Forelimb muscle (tissue), 1 donor: ENCODE data around the gene SMIM13. TPM values are rescaled to one million over a fixed set of nuclear protein-coding genes. Genes with fewer than 3 reads are reported as not detected.

ENCODE experiments used
- DNase-seq: peaks from one replicate; pipeline ENCODE4 v3.0.0-alpha.2; 2013; ENCODE audit warnings: low read depth
- polyA plus RNA-seq: library from polyadenylated mRNA; unstranded; fragments of 120-200 nt; gene quantifications from one replicate; pipeline ENCODE4 v1.2.1, GENCODE V29; 2013; ENCODE audit not compliant: insufficient read length

SMIM13 gene
- polyA plus RNA-seq, 1 donor, result 8.9 TPM

GRCh38 chr6:11153447-11153846 lies 59.8 kb downstream of the SMIM13 start:
- DNase-seq, result no peak

DNA sequence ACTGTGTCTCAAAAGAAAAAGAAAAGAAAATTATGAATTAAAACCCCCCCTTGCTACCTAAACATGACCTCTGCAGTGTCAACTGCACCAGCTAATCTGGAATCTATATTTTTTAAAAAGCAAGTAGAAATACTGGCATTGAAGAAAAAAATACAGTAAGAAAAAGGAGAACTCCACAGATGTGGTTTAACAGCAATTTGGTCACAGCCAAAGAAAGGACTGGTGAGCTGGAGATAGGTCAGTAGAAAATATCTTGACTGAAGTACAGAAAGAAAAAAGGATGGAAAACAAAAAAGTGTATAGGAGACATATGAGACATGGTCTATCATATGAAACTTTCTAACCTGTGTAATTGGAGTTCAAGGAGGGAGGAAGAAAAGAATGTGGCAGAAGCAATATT lies 62.0 kb downstream of the SMIM13 start:
- no peak for DNase-seq

DNA sequence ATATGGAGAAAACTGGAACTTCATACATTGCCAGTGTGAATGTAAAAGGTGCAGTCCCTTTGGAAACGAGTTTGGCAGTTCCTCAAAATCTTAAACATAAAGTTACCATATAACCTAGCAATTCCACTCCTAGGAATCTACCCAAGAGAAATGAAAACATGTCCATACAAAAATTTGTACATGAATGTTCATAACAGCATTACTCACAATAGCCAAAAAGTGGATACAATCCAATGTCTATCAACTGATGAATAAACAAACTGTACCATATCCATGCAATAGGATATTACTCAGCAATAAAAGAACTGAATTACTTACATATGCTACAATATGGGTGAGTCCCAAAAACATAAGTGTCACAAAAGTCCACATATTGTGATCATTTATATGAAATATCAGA lies 66.6 kb downstream of the SMIM13 start:
- DNase-seq, result no peak

GRCh38 chr6:11161031-11161956 lies 67.7 kb downstream of the SMIM13 start:
- DNase-seq, result no peak

DNA sequence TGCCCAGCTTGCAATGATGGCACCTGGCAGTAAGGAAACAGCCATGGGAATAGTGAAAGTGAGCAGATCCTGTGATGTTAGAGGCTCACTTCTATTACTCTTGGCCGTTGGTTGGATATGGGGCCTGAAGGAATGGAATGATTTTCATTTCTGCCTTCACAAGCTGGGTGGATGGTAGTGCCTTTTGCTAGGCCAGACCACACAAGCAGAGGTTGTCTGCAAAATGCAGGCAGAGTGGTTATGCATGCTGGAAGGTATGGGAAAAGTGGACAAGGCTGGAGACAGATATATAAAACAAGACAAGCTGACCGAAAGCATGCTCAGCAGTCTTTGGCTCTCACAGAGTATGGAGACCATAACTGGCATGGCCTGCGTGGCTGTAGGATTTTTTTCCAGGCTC lies 68.6 kb downstream of the SMIM13 start:
- no peak for DNase-seq

- no peak for DNase-seq
These were observed 70.3 kb downstream of the SMIM13 start for GRCh38 chr6:11163932-11164331.

- no peak for DNase-seq
These were observed 71.3 kb downstream of the SMIM13 start for GRCh38 chr6:11164717-11165646.

DNA sequence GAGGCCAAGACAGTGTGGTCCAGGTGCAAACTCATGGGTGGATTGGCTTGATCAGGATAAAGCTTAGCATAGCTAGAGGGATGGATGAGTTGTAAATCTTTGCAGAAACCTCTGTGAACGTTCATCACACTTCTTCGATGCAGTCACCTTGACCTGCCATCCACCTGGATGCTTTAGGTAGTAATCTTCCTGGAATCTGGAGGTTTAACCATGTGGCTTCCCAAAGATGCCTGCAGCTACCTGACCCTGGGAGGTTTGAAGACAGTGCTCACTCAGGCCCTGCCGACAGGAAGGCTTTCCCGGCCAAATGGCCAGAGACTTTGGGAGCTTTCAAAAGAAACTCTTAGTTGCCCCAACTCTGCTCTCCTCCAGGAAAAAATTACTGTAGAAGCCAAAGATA lies 73.3 kb downstream of the SMIM13 start:
- no peak for DNase-seq

- no peak for DNase-seq
These were observed 74.5 kb downstream of the SMIM13 start for GRCh38 chr6:11168091-11168635.

DNA sequence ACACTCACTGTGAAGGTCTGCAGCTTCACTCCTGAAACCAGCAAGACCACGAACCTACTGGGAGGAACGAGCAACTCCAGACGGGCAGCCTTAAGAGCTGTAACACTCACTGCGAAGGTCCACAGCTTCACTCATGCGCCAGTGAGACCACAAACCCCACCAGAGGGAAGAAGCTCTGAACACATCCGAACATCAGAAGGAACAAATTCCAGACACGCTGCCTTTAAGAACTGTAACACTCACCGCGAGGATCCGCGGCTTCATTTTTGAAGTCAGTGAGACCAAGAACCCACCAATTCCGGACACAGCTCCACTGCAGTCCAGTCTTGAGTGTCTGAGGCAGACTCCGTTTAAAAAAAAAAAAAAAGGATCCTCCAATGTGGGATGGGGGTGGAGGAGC lies 78.3 kb downstream of the SMIM13 start:
- DNase-seq, result no peak

DNA sequence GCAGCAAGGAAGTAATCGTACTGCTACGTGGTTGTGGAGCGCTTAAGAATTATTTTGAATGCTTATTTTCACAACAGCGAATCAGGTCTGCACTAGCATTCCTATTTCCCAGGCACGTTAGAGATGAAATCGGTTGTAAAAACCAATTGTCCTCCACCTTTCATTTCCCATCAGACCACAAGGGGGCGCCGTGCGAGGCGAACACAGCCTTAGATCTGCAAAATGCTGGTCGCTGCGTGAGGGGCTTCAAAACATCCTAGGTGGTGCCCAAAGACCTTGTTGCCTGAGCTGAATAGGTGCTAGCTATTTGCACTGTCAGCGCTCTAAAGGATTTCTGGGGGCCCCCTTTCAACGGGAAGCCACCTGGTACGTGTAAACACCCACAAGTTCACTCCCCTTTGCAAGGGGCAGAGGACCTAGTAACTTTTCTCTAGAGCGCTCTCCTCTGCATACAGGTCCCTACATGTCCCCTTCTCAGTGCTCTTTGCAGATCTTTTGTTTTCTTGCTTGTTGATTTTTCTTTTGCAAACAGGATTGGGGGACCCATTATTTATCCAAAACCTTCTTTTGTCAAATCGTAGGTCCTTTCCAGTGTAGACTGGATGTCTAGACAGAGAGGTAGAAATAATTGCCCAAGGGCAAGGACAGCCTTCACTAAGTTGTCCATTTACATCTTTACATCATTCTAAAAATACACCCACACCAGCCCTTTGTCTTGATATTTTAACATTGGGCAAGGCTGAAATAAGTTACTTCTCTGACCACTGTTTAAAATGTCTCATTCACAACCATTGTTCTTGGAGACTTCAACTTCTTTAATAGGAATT lies 79.1 kb downstream of the SMIM13 start:
- no peak for DNase-seq

DNA sequence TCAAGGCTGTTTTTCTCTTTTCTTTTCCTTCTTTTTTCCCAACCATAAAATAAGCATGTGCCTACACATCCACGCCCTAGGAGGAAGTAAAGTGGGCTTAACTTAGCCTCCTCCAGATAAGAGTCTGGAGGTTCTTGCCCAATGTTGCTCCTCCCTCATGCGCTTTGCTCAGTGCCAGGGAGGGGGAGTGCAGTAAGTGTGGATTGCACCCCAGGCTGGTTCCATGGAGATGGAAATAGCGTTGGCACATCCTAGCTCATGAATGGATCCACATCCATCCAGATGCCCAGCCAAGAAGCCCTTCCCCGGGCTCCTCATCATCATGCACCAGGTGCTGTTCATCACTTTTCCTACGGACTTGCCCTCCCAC lies 80.6 kb downstream of the SMIM13 start:
- no peak for DNase-seq

DNA sequence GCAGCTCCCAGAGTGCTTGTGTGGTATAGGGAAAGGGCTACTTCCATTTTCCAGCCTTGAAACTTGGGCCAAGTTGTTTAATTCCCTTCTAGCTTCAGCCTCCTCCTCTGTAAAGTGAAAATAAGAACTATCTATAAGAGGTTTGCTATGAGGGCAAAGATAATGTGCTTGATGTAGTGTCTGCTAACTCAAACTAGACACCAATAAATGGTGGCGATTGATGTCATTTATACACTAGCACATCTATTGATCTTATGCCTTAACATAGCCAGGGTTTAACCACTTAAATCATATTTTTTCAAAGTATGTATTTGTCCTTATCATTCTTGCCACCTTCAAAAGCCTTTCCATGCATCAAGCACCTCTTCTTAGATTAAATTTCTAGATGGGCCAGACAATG lies 83.6 kb downstream of the SMIM13 start:
- DNase-seq, result no peak

- no peak for DNase-seq
These were observed 85.4 kb downstream of the SMIM13 start for GRCh38 chr6:11179088-11179418.

- no peak for DNase-seq
These were observed 86.0 kb downstream of the SMIM13 start for GRCh38 chr6:11179419-11180202.

GRCh38 chr6:11181478-11182136 lies 88.0 kb downstream of the SMIM13 start:
- no peak for DNase-seq

GRCh38 chr6:11183761-11184362 lies 90.2 kb downstream of the SMIM13 start:
- DNase-seq, result no peak

- DNase-seq, result no peak
These were observed 91.7 kb downstream of the SMIM13 start for GRCh38 chr6:11185204-11185842.

DNA sequence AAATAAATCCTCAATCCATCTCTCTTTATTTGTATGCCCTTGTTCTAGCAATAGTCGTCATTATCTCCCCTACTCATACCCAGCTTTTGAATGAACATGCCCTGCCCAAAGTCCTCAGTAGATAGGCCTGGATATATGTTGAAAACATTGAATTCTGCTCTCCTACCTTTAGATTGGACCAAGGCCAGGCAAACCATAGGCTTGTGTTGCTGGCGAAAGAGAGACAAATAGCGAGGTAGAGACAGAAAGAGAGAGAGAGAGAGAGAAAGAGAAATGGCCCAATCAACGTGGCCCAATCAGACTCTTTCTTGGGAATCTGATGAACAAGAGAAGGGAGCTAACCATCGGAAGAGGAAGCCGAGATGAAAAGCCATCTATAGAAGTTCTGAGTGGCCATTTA lies 93.7 kb downstream of the SMIM13 start:
- DNase-seq, result no peak
